H4 (cell line): ENCODE results near the gene RANBP1. TPM values are rescaled to one million over a fixed set of nuclear protein-coding genes. Genes with fewer than 3 reads are reported as not detected.
"Not testable (repeated sequence)": the region's sequence is repeated elsewhere in the genome, so short reads cannot be mapped to it uniquely, and the experiment has no call there.

Experiments used
- DNase-seq: peaks from one replicate; pipeline ENCODE4 v3.0.0-alpha.2; 2015; ENCODE audit warnings: low spot score
- total RNA-seq: library from RNA; depleted of rRNA; stranded (reverse); fragments of >200 nt; shearing (Covaris generic); gene quantifications from 2 replicates; pipeline ENCODE4 v1.2.3, GENCODE V29; 2014

Gene RANBP1
- total RNA-seq, 1 experiment from 2014 or later, result 623 TPM

DNA sequence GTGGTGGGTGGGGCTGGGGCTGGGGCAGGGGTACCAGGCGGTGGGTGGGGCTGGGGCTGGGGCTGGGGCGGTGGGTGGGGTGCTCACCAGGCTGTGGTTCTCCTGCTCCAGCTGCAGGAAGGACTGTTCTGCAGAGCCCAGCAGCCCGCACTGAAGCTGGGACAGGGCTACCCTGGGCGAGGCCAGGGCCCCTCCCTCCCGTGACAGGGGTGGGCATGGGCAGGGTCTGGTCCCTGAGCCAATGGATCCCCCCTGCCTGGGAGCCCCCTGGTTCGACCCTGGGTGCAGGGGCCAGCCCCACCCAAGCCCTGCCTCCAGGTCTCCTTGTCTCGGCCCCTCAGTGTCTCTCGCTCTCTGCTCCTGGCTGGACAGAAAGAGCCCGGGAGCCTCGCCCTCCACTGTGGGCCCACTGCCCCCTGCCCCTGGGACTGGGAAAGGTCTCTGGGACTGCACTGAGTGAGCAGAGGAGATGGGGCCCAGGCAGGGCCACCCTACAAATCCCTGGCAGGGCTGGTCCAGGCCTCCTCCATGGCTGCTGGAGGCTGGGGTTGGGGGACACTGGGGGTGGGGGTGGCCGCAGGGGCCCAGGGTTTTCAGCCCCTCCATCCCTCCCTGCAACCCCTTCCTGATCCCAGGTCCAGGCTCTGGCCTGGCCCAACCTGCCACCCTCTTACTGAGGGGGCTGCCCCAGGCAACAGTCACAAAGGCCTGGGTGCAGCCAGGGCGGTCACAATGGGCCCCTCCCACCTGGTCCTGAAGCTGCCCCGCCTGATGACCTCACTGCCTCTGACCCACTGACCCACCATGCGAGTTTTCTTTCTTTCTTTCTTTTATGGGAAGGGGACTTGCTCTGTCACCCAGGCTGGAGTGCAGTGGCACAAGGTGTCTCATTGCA, 34.7 kb downstream of the RANBP1 start, which contains the start of gene CCDC188:
Gene CCDC188 (minus strand): TSS at position 675 of the 895 bp plus-strand sequence. CDS start 69 bp downstream, at position 606.
- no peak for DNase-seq

DNA sequence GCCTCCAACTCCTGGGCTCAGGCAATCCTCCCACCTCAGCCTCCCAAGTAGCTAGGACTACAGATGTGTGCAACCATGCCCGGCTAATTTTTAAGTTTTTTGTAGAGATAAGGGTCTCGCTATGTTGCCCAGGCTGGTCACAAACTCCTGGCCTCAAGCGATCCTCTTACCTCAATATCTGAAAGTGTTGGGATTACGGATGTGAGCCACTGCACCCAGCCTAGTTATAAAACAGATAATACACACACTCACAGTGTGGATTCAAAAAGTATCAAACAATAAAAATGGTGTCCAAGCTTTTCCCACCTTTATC, 35.3 kb downstream of the RANBP1 start:
- no peak for DNase-seq

DNA sequence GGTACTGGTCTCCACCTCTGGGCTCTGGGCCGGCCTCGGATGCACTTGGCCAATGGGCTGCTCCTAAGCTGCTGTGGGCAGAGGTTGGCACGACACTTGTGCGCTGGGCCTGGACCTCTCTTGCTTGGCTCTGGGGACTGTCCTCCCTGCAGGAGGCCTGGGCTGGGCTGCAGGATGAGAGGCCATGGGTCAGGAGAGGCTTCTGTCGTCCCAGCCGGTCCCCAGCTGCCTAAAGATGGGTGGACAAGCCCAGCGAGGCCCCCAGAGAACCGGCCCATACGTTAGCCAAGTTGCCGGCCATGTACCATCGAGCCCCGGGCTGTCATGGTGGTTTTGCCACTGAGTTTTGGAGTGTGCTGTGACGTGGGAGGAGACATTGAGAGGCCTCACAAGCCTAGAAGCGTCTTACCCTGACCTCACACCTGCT, 36.6 kb downstream of the RANBP1 start:
- no peak for DNase-seq

DNA sequence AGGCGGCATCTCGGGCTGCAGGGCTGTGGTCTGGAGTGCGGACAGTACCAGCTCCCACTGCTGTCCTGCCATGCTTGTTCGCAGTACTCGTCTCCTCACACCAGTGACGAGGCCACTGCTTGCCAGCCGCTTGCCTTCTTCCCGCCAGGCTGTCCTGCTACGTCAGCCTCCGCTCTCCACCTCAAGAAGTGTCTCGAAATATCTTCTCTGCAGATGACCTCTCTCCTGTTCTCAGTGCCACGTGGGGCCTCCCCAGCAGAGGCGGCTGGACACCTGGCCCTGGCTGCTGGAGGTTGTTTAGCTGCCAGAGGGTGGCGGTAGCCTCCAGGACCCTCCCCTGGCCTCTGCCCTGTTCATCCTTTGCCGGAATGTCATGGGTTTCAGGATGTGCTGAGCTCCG, 38.0 kb downstream of the RANBP1 start:
- DNase-seq, result no peak

DNA sequence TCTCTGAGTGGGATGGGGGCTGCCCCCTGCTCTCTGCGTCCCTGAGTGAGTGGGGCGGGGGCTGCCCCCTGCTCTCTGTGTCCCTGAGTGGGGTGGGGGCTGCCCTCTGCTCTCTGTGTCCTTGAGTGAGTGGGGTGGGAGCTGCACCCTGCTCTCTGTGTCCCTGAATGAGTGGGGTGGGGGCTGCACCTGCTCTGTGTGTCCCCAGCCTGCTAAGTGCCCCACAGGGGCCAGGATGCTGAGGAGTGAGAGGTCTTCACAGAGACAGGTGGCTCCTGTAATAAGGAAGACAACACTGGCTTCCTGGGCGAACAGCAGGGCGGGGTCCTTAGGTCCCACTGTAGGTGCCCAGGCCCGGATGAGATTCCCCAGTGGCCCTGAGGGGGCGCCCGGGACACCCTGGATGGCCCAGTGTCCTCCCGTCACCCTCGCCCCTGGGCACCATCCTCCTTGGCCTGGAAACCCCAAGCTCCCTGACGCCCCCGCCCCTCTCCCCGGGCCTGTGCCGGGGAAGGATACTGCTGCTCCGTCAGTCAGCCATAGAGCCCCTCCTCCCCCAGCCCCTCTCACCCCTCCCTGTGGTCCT, 38.8 kb downstream of the RANBP1 start:
- no peak for DNase-seq

DNA sequence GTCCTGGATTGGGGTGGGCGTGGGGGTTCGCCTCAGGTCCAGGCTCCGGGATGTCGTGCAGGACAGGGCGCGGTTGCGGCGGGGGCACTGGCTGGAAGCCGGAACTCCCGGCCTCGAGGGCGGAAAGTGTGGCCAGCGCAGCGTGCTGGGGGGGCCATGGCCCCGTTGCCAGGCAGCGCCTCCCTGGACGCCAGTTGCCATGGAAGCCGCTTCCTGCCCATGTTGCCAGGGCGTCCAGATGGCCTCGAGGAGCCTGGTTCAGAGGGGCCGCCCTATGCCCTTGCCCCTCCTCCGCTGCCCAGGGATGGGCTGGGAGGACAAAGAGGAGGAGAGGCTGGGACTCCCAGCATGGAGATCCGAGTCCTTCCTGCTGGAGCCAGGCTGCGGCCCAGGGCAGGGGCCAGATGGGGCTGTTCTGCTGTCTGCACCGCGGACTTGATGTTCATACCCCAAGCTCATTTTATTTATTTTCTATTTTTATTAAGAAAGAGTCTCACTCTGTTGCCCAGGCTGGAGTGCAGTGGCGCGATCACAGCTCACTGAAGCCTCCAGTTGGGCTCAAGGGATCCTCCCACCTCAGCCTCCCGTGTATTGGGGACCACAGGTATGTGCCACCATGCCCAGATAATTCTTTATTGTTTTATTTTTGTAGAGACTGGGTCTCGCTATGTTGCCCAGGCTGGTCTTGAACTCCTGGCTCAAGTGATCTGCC, 39.6 kb downstream of the RANBP1 start:
- DNase-seq, result peak; percentile 63

DNA sequence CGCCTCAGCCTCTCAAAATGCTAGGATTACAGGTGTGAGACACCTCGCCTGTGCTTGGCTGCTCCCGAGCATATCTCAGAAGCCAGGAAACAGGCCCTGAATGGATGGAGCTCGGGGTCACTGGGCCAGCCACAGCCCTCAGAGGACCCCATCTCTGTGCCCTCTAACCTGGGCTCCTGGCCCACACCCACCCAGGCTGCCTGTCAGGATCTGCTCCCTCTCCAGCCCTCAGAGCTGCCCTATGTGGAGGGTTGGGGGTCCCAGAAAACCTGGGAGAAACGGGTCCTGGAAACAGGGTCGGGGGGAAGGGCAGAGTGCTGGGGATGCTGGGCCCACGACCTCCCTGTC, 40.1 kb downstream of the RANBP1 start:
- no peak for DNase-seq

DNA sequence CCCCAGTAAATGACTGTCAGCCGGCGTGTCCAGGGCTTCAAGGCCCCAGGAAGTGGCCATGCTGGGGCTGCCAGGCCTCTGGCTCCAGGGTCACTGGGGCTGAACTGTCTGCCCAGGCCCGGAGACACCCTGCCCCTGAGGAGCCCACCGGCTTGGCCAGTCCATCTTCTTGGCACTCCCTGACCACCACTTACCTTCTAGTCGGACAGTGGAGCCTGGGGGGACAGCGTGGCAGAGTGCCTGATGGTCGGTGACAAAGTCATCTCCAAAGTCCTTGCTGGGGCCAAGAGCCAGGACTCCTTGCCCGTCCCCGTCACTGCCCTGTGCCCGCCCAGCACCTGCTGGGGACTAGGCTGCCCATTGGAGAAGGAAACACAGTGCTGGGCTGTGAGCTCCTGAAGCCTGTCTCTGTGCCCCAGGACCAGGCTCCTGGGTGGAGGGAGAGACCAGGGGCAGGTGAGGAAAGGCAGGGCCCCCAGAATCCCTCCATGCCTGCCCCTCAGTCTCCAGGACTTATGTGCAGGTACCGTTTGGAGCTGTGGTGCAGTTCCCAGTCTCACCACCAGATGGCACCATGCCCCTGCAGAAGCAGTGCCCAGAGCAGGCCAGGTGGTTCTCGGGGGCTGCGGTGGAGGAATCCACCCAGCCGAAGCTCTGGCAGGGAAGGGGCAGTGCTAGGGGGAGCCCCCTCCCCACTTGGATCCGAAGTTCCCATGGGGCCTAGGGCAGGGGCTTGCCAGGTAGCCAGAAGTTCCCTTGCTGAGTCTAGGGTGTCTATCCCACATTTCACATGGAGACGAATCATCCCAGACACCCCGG, 40.9 kb downstream of the RANBP1 start:
- DNase-seq, result peak; percentile 39

DNA sequence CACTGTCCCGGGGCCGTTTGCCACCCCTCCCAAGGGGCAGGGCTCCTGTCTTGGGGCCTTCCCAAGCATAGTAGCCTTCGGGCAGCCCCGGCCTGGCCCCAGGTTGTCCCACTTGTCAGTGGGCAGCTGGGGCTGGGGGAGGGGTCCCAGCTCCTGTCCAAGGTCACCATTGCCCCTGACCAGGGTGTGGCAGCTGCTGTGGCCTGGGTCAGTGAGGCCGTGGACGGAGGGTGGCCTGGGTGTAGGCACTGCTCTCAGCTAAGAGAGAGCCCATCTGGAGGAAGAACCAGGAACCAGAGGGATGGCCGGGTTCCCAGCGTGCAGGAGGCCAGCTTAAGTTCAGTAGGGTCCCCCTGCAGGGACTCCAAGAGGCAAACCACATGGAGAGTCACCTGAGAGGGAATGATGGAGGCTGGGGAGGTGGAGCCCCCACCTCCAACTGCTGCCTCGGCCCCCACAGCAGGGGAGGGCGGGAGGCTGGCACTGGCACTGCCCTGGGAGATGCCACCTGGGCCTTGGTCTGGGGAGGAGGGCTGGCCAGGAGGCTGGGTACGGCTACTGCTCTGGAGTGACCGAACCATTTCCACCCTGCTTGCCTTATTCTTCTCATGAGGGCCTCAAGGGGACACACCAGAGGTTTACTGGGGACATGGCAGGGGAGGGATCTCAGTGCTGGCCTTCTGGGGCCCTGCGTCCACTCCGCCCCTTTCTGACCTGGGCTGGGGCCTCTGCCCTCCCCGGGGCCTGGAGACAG, 41.7 kb downstream of the RANBP1 start:
- DNase-seq, result no peak

DNA sequence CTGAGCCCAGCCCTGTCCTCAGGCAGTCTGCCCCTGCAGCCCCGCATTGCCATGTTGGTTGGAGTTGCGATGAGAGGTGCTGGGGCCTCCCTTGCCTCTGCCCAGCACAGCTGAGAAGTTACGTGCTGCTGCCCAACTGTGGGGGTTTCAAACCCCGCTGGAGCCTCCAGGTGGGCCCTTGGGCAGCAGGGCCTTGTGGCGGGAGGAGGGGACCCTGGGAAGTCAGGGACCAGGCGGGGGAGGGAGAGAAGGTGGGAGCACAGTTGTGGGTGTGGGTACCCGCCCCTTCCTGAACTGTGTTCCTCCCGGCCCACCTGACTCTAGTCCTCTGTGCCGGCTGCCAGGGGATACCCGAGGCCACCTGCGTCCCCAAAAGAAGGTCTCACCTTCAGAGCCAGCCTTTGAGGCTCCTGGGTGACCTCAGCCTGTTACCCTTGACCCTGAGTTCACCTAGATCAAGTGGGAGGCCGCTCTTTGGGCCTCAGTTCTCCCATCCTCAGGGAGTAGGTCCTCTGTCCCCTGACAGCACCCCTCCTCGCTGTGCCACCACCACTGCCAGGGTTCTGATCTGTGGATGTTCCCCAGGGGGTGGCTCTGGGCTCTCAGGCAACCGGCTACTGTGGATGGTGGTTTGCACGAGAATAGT, 42.6 kb downstream of the RANBP1 start:
- DNase-seq, result no peak

DNA sequence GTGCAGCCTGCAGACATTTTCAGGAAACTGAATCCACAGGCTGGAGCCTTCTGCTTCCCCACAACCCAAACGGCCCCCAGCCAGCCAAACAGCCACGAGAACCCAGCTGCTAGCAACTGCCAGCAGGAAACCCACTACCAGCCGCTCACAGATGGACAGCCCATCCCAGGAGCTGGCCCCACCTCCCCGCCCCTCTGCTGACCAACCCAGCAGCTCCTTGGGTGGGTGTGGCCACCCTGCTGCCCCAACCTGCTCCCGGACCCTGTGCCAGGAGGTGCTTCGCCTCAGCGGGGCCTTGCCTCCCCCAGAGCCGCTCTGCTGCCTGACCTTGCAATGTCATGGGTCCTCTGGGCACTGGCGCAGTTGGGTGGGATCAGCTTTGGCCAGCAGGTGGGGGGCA, 43.2 kb downstream of the RANBP1 start:
- no peak for DNase-seq

DNA sequence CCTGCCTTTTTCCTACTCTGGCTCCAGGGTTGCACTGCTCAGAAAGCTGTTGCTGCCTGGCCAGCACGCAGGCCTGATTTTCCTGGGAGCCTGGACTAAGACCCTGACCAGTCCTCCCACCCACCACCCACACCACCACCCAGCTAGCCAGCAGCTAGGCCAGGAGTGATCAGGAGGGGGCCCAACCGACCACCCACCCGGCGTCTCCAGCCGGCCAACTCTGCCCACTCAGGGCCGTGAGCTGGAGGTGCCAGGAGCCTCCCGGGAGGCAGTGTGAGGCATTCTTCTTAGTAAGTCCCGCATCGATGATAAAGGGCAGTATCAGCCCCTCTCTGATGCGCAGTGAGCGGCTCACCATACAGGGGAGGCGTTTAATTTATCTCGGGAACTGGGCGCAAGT, 43.6 kb downstream of the RANBP1 start:
- DNase-seq, result not testable (repeated sequence)

DNA sequence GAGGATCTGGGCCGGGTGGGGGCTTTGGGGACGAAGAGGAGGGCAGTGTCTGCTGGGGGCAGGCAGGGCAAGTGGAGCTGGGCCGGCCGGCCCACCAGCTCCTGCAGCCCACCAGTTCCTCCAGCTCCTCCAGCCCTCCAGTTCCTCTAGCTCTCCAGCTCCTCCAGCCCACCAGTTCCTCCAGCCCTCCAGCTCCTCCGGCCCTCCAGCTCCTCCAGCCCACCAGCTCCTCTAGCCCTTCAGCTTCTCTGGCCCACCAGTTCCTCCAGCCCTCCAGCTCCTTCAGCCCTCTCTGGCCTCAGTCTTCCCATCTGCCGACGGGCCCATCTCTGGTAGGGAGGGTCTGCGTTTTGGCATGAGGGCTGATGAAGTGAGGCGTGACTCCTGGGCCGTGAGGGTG, 44.1 kb downstream of the RANBP1 start:
- no peak for DNase-seq

DNA sequence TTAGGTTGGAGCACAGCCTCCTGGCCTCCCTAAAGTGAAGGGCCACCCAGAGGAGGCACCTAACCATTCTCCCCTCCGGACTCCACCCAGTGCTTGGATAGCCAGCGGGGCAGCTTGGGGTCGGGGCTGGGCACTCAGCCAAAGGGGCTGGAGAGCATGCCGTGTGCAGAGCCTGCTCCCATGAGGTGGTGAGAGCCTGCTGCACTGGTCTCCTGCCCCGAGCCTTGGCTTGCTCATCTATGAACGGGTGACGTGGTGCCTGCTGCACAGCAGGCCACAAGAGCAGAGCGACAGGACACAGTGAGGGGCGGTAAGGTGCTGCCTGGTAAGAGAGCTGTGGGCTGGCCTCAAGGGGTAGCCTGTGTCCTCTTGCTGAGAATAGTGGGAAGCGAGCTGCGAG, 49.0 kb downstream of the RANBP1 start:
- DNase-seq, result no peak

DNA sequence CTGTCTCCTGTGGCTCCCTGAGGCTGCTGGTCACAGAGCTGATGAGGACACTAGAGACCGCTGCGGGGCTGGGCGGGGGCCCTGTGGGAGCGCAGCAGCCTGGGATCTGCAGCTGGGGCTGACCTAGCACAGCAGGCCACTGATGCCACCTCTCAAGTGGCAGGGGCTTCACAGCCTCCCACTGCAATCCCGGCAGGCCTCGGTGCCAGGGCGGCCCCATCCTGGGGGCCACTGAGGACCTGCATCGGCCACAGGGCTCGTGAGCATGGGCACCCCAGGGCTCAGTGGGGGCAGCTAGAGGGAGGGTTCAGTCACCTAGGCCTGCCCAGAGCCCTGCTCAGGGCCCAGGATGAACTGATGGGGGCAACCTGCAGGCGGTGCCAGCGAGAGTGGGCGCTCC, 49.5 kb downstream of the RANBP1 start:
- DNase-seq, result no peak

DNA sequence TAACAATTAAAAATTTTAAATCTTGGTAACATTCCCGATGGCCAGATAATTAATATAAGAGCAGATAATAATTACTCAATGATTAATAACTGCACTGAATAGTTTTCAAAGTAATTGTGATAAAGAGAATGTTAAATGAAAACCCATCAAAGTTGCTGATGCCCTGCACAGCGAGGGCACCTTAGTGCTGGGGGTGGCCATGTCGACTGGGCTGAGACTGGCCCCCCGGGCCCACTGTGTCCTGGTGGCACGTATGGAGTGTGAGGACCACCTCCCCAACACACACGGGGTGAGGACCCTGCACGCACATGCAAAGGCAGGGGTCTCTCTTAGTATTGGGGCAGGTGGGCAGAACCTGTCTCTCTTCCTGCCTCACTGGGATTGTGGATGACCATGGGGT, 50.0 kb downstream of the RANBP1 start:
- DNase-seq, result no peak

DNA sequence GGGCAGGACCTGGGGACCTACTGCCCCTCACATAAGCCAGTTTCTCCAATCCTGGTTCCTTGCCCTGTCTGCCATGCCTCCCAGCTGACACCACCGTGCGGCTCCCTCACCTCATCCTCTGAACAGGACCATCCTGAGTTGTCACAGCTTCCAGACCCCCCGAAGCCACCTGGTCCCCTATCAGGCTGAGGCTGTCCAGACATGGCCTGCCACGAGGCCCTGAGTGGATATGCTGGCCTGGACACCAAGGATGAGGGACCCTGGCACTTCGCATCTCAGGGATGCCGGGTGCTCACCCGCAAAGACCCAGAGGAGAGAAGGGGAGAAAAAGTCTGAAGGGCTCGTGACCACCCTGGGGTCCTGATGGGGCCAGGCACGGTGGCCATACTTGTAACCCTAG, 50.8 kb downstream of the RANBP1 start:
- no peak for DNase-seq

DNA sequence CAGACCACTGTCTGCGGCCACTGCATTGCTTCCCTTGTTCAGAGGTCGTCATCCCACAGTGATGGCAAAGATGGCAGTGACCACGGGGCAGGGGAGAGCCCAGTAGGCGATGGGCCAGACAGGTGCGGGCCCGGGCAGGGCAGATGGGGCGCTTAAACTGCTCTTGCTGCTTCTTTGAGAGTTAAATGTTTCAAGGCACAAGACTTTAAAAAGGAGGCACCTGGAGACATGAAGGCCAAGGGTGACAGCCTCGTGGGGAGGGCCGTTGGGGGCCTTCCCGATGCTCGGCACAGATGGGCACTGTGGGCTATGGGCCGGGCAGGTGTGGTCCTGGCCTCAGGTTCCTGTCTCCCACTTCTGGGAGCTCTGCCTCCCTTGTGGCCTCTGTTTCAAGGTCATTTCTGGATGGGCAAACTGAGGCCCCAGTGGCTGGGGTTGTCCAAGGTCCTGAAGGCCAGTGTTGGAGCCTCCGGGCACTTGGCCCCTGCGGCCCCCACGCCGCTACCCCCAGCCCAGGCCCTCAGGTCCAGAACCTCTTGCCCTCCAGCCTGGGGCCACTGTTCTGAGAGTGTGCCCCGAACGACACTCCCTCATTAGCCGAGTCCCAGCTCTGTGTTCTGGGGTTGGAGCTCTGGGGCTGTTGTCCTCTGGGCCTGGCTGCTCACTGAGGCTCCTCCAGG, 51.9 kb downstream of the RANBP1 start:
- DNase-seq, result no peak

DNA sequence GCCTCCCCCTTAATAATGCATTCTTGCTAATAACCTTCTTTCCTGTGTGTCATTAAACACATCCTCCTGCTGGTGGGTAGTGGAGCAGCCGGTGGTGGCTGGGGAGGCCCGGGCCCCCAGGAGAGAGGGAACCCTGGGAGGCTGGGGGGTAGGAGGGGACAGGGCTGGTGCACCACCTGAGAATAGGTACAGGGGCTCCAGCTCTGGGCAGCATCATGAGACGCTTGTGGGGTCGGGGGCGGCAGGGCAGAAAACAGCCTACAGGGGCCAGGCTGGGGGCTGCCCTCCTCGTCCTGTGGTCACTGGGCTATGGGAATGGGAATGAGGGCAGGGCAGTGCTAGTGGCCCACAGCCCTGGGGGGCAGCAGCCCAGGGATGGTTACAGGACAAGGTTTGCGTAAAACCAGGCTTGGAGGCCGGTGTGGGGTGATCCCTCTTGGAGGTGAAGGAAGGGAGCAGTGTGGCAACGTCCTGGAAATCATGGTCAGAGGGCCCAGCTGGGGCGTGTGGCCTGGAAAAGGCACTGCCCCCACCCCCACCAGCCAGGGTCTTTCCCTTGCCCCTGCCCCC, 53.4 kb downstream of the RANBP1 start:
- no peak for DNase-seq

DNA sequence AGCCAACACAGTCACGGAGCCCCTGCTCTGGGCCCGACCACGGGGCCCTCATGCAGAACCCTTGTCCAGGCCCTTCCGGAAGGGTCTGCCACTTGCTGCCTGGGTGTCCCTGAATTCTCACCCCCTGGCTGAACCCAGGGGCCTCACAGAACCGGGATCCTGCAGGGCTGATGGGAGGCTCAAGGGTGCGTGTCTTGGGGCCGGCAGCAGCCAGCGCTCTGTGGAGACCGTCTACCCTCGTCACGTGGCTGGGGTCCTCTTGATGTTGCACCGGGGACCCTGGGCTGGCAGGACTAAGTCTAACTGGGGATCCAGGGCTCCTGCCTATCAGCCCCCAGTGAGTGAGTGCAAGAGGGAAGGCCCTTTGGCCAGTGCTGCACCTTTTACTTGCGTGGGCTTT, 54.3 kb downstream of the RANBP1 start:
- DNase-seq, result no peak
